NCI-H1092 treated with DMSO at 0.1 percent for 48 hours (cell line): ENCODE results near the gene SAMD14.

Experiments used
- DNase-seq: peaks from one replicate; lab custom pipeline; 2025; lab: John Stamatoyannopoulos, UW

The SAMD14 gene

GRCh38 chr17:50165066-50165465 lies 35.1 kb upstream of the SAMD14 start:
- no peak for DNase-seq

- DNase-seq, result no peak
Measured at GRCh38 chr17:50164697-50164988, 34.7 kb upstream of the SAMD14 start.

- DNase-seq, result no peak
Measured at GRCh38 chr17:50163843-50164696, 34.1 kb upstream of the SAMD14 start.

GRCh38 chr17:50162466-50163254 lies 32.7 kb upstream of the SAMD14 start:
- no peak for DNase-seq

GRCh38 chr17:50161911-50162288 lies 31.9 kb upstream of the SAMD14 start:
- no peak for DNase-seq

GRCh38 chr17:50161023-50161910 lies 31.3 kb upstream of the SAMD14 start:
- peak; percentile 86 for DNase-seq

- no peak for DNase-seq
Measured at GRCh38 chr17:50157891-50158290, 27.9 kb upstream of the SAMD14 start.

GRCh38 chr17:50155115-50155819 lies 25.3 kb upstream of the SAMD14 start:
- no peak for DNase-seq

- DNase-seq, result no peak
Measured at GRCh38 chr17:50154604-50155003, 24.6 kb upstream of the SAMD14 start.

- DNase-seq, result no peak
Measured at GRCh38 chr17:50153650-50154575, 24.0 kb upstream of the SAMD14 start.

GRCh38 chr17:50152736-50153135 lies 22.8 kb upstream of the SAMD14 start:
- DNase-seq, result no peak

- peak; percentile 82 for DNase-seq
Measured at GRCh38 chr17:50151937-50152547, 22.1 kb upstream of the SAMD14 start.

- peak; percentile 80 for DNase-seq
Measured at GRCh38 chr17:50151041-50151936, 21.3 kb upstream of the SAMD14 start.

GRCh38 chr17:50150354-50151040 lies 20.5 kb upstream of the SAMD14 start, which contains the start of gene PPP1R9B:
PPP1R9B (minus strand) TSS chr17:50150677; CDS start chr17:50150513, 164 bp downstream.
- DNase-seq, result no peak

GRCh38 chr17:50149417-50150353 lies 19.7 kb upstream of the SAMD14 start:
- peak; percentile 46 for DNase-seq

- no peak for DNase-seq
Measured at GRCh38 chr17:50149091-50149416, 19.1 kb upstream of the SAMD14 start.
